EL (cell line): ENCODE measurements around the gene RGPD8.

Experiments
- DNase-seq: peaks from one replicate; pipeline ENCODE4 v3.0.0-alpha.2; 2016

RGPD8 gene

DNA sequence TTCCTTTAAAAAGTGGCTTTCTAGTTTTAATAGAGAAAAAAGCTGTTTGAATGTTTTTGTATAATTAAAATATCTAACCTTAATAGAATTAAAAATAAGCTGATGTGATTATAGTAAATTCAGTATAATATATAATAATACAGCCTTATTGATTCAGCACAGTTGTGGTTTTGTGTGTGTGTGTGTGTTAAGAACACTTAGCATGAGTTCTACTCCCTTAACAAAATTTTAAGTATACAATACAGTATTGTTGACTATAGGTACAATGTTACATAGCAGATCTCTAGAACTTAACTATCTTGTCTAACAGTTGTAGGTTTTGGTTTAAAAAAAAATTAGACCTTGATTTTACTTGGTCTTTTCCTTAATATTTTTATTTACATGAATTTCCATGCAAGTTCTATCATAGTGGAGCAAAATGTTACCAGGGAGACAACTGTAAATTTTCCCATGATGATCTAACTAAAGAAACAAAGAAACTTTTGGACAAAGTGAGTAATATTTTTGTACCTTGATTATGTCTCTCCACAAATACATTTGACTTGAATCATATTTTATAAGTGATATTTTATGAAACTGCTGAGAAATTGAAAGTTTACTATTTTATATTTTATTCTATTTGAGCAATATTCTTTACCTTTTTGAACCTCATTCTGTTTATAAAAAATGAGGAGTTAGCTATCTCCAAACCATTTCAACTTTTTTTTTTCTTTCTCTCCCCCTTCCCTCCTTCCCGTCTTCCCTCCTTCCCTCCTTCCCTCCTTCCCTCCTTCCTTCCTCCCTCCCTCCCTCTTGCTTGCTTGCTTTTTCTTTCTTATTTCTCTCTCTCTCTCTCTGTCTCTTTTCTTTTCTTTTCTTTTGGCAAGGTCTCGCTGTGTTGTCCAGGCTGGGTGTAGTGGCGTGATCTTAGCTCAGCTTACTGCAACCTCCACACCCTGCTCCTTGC is 111.8 kb downstream of the RGPD8 start:
- DNase-seq = peak; percentile 19
